HCT116 (cell line): ENCODE data around the gene APBA1. TPM values are rescaled to one million over a fixed set of nuclear protein-coding genes. Genes with fewer than 3 reads are reported as not detected.

ENCODE experiments used
- ATAC-seq: fragments of 200-7000 bp; cut with Tn5 transposase; 2 replicates; pipeline ENCODE4 v1.9.1; 2020; ENCODE audit warnings: mild to moderate bottlenecking, moderate library complexity
- BruUV-seq: library from RNA; stranded (reverse); fragments of 400-500 nt; replicated peaks from 2 replicates; lab custom pipeline; 2021; lab: Mats Ljungman, UMichigan
- CTCF ChIA-PET: fragments of 300-600 bp; sonication (Branson Sonifier 250); formaldehyde crosslinking; loops from one replicate; lab custom pipeline; 2021; ENCODE audit warnings: antibody characterized with exemption; lab: Charles Lee
- POLR2A ChIA-PET: fragments of 300-600, 350-600 bp; sonication (Branson Sonifier 250); formaldehyde crosslinking; loops from one replicate; lab custom pipeline; 2021; ENCODE audit warnings: antibody characterized with exemption; lab: Charles Lee
- RAD21 ChIA-PET, 2 experiments: fragments of 300-600 bp; sonication (Branson Sonifier 250); formaldehyde crosslinking; loops; one replicate each; lab custom pipeline; 2023; ENCODE audit warnings: low total read pairs in 2 of 2; ENCODE audit not compliant: uncharacterized antibody in 2 of 2, unreplicated experiment in 2 of 2, low non-redundant PET in 1 of 2; lab: Charles Lee
- DNase-seq: peaks from one replicate; pipeline ENCODE4 v3.0.0-alpha.2; 2010; ENCODE audit warnings: low read depth, low spot score
- H2AFZ ChIP-seq: fragments of 200-600 bp; shearing (Covaris generic), sonication (generic); 2 replicates; pipeline ENCODE4 v1.6.1; 2017; ENCODE audit warnings: low read depth, mixed run types, mixed read lengths, antibody characterized with exemption, low read length; ENCODE audit not compliant: poor library complexity, severe bottlenecking
- H3K27ac ChIP-seq: 2 replicates; pipeline ENCODE4 v1.5.1; 2012; ENCODE audit warnings: low read depth, low read length
- H3K27me3 ChIP-seq: fragments of 200-600 bp; sonication (generic); 2 replicates; pipeline ENCODE4 v1.6.1; 2016; ENCODE audit warnings: mixed run types, low read length, mixed read lengths; ENCODE audit not compliant: insufficient read depth
- H3K36me3 ChIP-seq, 2 experiments: fragments of 200-500 bp in 1 of 2; fragments of 200-600 bp in 1 of 2; sonication (Bioruptor generic) in 1 of 2; sonication (generic) in 1 of 2; 2 replicates each; pipeline versions ENCODE4 v1.5.1 to v1.6.1; 2014 to 2016; ENCODE audit warnings: low read length in 2 of 2, inconsistent platforms in 1 of 2, mixed read lengths in 1 of 2, mixed run types in 1 of 2; ENCODE audit not compliant: insufficient read depth in 2 of 2, control insufficient read depth in 1 of 2
- H3K4me1 ChIP-seq, 2 experiments: fragments of 200-600 bp in 1 of 2; sonication (generic) in 1 of 2; 2 replicates each; pipeline versions ENCODE4 v1.5.1 to v1.6.1; 2012 to 2017; ENCODE audit warnings: low read length in 2 of 2, inconsistent platforms in 1 of 2, mild to moderate bottlenecking in 1 of 2, mixed read lengths in 1 of 2, mixed run types in 1 of 2, moderate library complexity in 1 of 2; ENCODE audit not compliant: insufficient read depth in 2 of 2, control insufficient read depth in 1 of 2
- H3K4me2 ChIP-seq: fragments of 200-600 bp; sonication (generic); 2 replicates; pipeline ENCODE4 v1.6.1; 2017; ENCODE audit warnings: mixed run types, low read length, mixed read lengths
- H3K4me3 ChIP-seq, 2 experiments: fragments of 200-600 bp in 1 of 2; sonication (generic) in 1 of 2; replicated peaks in 1 of 2; 2 replicates each; pipeline ENCODE4 v1.5.1; 2011 to 2016; ENCODE audit warnings: low read length in 2 of 2, control low read depth in 1 of 2, low read depth in 1 of 2, mild to moderate bottlenecking in 1 of 2, mixed read lengths in 1 of 2, mixed run types in 1 of 2
- H3K79me2 ChIP-seq: fragments of 200-600 bp; sonication (generic); 2 replicates; pipeline ENCODE4 v1.6.1; 2017; ENCODE audit warnings: mild to moderate bottlenecking, mixed run types, low read length, moderate library complexity, mixed read lengths; ENCODE audit not compliant: insufficient read depth
- H3K9ac ChIP-seq: fragments of 200-600 bp; sonication (generic); 2 replicates; pipeline ENCODE4 v1.6.1; 2016; ENCODE audit warnings: low read length, mixed read lengths
- H3K9me2 ChIP-seq: fragments of 200-600 bp; sonication (generic), shearing (Covaris generic); 2 replicates; pipeline ENCODE4 v1.6.1; 2017; ENCODE audit warnings: mixed run types, mild to moderate bottlenecking, moderate library complexity; ENCODE audit not compliant: insufficient read depth
- H3K9me3 ChIP-seq, 2 experiments: fragments of 200-500 bp in 1 of 2; fragments of 200-600 bp in 1 of 2; sonication (Bioruptor generic) in 1 of 2; sonication (generic) in 1 of 2; 2 replicates each; pipeline ENCODE4 v1.6.1; 2014 to 2017; ENCODE audit warnings: low read length in 2 of 2, mixed read lengths in 2 of 2, inconsistent platforms in 1 of 2, low read depth in 1 of 2, mild to moderate bottlenecking in 1 of 2, mixed run types in 1 of 2, moderate library complexity in 1 of 2; ENCODE audit not compliant: control insufficient read depth in 1 of 2, insufficient read depth in 1 of 2
- H4K20me1 ChIP-seq: fragments of 200-600 bp; sonication (generic), shearing (Covaris generic); 2 replicates; pipeline ENCODE4 v1.6.1; 2017; ENCODE audit warnings: mixed run types, mild to moderate bottlenecking, moderate library complexity; ENCODE audit not compliant: insufficient read depth
- ATF3 ChIP-seq: IDR thresholded peaks from 2 replicates; pipeline ENCODE4 v1.6.1; 2012
- CBX3 ChIP-seq: IDR thresholded peaks from 2 replicates; pipeline ENCODE4 v1.6.1; 2012; ENCODE audit warnings: low read depth
- EZH2phosphoT487 ChIP-seq: fragments of 200-600 bp; IDR thresholded peaks from 2 replicates; pipeline ENCODE4 v1.6.1; 2018; ENCODE audit warnings: antibody characterized with exemption, borderline replicate concordance
- JUND ChIP-seq: IDR thresholded peaks from 2 replicates; pipeline ENCODE4 v1.6.1; 2012
- RAD21 ChIP-seq: IDR thresholded peaks from 2 replicates; pipeline ENCODE4 v1.6.1; 2012; ENCODE audit warnings: low read depth, mild to moderate bottlenecking
- SP1 ChIP-seq: IDR thresholded peaks from 2 replicates; pipeline ENCODE4 v1.6.1; 2012; ENCODE audit warnings: low read depth
- SRF ChIP-seq: IDR thresholded peaks from 2 replicates; pipeline ENCODE4 v1.6.1; 2012; ENCODE audit warnings: low read depth
- YY1 ChIP-seq: IDR thresholded peaks from 2 replicates; pipeline ENCODE4 v1.6.1; 2011; ENCODE audit warnings: low read length, low read depth, moderate library complexity, mild to moderate bottlenecking; ENCODE audit not compliant: insufficient replicate concordance; ENCODE audit errors: extremely low read depth
- ZFX ChIP-seq: fragments of 450-650 bp; IDR thresholded peaks from 2 replicates; pipeline ENCODE4 v1.6.1; 2017
- ZNF274 ChIP-seq: fragments of 200-500 bp; sonication (Bioruptor generic); IDR thresholded peaks from 2 replicates; pipeline ENCODE4 v1.6.1; 2014; ENCODE audit warnings: mild to moderate bottlenecking, low read depth, low read length, inconsistent platforms
- intact Hi-C: fragments of 100-400 bp; cut with micrococcal nuclease; formaldehyde crosslinking; loops from 2 replicates; pipeline ENCODE4 v1.10.0; 2022
- total RNA-seq: library from RNA; stranded (reverse); gene quantifications from one replicate; pipeline ENCODE4 v1.2.1, GENCODE V29; 2021; ENCODE audit not compliant: unreplicated experiment

APBA1 gene
- total RNA-seq, 1 experiment from 2014 or later = 0.20 TPM

- no peaks in the 10 kb centered on the region for H3K9me2 ChIP-seq
- CTCF ChIA-PET = no interaction called here
- ATAC-seq = no peak
- RAD21 ChIA-PET = no interaction called here
- intact Hi-C loops = no loop called here
- H3K36me3 ChIP-seq = no peaks in the 10 kb centered on the region
- H2AFZ ChIP-seq = no peak overlapping the region
- no peak for TF ChIP-seq EZH2phosphoT487
- no peak for TF ChIP-seq ATF3
- no peak for TF ChIP-seq JUND
- TF ChIP-seq ZFX = no peak
- no peak for TF ChIP-seq SRF
- TF ChIP-seq RAD21 = no peak
- no peaks in the 10 kb centered on the region for H3K4me1 ChIP-seq
- H3K4me2 ChIP-seq = no peak overlapping the region
- H3K4me3 ChIP-seq = no peak overlapping the region
- no peak for DNase-seq
- no peaks in the 10 kb centered on the region for H3K79me2 ChIP-seq
- H4K20me1 ChIP-seq = no peaks in the 10 kb centered on the region
- H3K9ac ChIP-seq = no peak overlapping the region
- POLR2A ChIA-PET = no interaction called here
- BruUV-seq = no TSS peak
- no peak overlapping the region for H3K27ac ChIP-seq
- no peaks in the 10 kb centered on the region for H3K9me3 ChIP-seq
- 0 out of 2 replicates have a peak, but pooled peaks cover 5% of the 10 kb centered on the region for H3K27me3 ChIP-seq
Measured at GRCh38 chr9:69431777-69432176, 240.4 kb downstream of the APBA1 start.

GRCh38 chr9:69431203-69431602, 241.0 kb downstream of the APBA1 start:
- no peak for DNase-seq
- H2AFZ ChIP-seq = no peak overlapping the region
- intact Hi-C loops = no loop called here
- no peaks in the 10 kb centered on the region for H3K9me3 ChIP-seq
- no peaks in the 10 kb centered on the region for H3K36me3 ChIP-seq
- H3K79me2 ChIP-seq = no peaks in the 10 kb centered on the region
- RAD21 ChIA-PET = no interaction called here
- H3K4me3 ChIP-seq = no peak overlapping the region
- CTCF ChIA-PET = no interaction called here
- TF ChIP-seq CBX3 (no peak), EZH2phosphoT487 (no peak), YY1 (no peak), SP1 (no peak), ZNF274 (no peak), SRF (no peak)
- H3K9me2 ChIP-seq = no peaks in the 10 kb centered on the region
- no peaks in the 10 kb centered on the region for H4K20me1 ChIP-seq
- 0 out of 2 replicates have a peak, but pooled peaks cover 5% of the 10 kb centered on the region for H3K27me3 ChIP-seq
- ATAC-seq = no peak
- BruUV-seq = no TSS peak
- POLR2A ChIA-PET = no interaction called here
- H3K4me2 ChIP-seq = no peak overlapping the region
- H3K4me1 ChIP-seq = no peaks in the 10 kb centered on the region
- no peak overlapping the region for H3K27ac ChIP-seq
- H3K9ac ChIP-seq = no peak overlapping the region
